ENCODE data around the gene TSTD1.
A peak's percentile ranks its signal among the peaks of the same experiment; 100 is the strongest.
"Not testable (repeated sequence)": the region's sequence is repeated elsewhere in the genome, so short reads cannot be mapped to it uniquely, and the experiment has no call there.

TSTD1 gene

DNA sequence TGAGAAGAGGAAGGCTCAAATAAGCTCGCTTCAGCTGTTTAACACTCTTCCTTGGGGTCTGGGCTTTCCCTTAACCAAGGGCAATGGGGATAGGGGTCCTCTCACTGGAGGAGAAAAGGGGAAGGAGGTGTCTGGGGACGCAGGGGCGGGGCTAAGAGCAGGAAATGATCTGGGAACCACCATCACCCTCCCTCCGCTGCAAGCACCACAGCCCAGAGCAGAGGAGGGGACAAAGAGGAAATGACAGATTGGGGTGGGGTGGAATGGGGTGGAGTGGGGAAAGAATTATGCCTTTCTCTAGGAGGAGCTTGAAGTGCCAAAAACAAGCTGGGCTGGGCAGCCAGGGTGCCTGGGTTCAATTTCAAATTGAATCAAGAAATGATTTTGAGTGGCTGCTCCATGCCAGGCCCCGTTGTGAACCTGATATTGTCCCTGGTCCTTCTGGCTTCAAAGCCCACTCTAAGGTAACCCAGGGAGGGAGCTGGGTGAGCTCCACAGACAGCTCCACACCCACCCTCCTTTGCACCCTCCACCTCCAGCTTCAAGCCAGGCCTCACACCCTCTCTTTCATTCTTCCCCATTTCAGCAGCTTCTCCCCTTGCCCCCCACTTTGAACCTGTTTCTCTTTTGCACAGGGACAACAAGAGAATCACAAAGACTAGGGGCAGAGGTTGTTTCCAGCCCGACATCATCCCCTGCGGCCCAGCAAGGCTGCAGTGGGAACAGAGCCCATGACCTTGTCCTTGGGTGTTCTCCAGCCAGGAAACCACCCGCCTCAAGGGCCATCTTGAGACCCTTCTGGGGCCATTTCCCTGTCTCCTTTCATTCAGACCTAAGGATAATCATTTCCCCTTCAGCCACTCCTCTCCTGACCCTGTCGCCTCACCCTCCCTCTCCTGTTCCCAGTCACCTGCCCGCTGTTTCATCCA lies 29.8 kb upstream of the TSTD1 start:
- DNase-seq = peak; percentile 84

DNA sequence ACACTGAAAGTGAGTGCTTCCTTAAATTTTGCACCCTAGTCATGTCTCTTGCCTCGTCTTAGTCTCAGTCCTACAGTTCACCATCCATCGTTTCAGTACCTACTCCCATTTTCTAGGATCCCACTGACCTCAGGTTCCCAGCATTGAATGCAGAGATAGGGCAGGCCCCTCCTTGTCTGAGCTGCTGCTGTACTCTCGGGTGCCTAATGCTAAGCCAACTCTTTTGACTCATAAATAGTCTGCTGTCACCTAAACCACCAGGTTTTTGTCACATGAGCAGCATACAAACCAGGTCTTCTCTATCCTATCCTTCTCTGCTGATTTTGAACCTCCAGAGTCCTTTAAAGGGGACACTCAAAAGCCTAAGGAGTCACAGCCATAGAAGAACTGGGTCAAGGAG lies 27.9 kb upstream of the TSTD1 start:
- no peak for DNase-seq

DNA sequence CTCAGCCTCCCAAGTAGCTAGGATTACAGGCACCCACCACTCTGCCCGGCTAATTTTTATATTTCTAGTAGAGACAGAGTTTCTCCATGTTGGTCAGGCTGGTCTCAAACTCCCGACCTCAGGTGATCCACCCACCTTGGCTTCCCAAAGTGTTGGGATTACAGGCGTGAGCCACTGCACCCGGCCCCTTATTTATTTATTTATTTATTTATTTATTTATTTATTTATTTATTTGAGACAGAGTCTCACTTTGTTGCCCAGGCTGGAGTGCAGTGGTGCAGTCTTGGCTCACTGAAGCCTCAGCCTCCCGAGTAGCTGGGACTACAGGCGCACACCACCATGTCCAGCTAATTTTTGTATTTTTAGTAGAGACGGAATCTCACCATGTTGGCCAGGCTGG lies 26.9 kb upstream of the TSTD1 start:
- DNase-seq = not testable (repeated sequence)

DNA sequence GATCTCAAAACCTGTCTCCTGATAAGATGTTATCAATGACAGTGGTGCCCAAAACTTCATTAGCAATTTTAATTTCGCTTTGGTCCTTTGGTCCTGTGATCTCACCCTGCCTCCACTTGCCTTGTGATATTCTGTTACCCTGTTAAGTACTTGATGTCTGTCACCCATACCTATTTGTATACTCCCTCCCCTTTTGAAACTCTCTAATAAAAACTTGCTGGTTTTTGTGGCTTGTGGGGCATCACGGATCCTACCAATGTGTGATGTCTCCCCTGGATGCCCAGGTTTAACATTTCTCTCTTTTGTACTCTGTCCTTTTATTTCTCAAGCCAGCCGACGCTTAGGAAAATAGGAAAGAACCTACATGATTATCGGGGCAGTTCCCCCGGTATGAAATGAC lies 25.2 kb upstream of the TSTD1 start:
- not testable (repeated sequence) for DNase-seq

DNA sequence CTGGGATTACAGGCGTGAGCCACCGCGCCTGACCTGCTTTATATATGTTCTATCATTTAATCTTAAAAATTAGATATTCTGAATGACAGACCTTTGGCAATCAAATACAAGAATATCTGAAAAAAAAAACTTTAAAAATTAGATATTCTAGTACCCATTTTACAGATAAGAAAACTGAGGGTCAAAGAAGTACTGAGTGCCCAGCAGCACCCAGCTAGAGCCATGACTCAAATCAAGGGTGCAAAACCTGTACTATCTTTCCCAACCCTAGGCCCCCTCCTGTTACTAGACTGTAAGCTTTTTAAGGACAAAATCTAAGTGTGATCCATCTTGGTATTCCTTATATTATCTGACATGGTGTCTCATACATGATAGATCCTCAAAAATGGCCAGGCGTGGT lies 22.7 kb upstream of the TSTD1 start:
- DNase-seq = no peak

DNA sequence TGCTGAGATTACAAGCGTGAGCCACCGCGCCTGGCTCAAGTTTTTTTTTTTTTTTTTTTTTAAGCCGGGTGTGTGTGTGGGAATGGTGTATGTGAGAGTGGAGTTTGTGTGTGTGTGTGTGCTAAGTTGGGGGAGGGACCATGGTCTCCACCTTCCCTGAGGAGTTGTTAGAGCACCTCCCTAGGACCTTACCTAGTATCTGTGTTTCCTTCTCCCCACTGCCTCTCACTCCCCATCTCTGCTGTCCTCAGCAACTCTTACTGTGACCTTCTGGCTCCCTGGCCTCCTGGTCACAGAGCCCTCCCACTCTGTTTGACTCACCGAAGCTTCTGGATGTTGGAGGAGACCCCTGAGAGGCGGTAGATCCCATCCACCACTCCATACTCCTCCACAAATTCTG lies 20.5 kb upstream of the TSTD1 start:
- no peak for DNase-seq

DNA sequence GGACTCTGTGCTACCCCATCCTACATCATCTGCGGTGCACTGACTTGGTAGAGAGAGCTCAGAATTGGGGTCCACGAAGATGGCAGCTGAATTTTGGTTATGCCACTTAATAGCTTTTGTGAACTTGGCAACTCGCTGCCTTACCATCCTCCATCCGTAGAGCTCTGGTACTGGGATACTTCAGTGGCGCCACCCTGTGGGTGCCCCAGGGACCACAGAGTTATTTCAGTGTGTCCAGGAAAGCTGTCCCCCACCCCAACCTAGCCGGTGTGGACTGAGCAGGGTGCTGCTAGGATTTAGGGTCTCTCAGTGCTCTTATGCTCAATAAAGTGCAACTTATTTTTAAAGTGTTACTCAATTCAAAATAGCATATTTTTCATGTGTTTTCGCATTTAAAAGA lies 16.0 kb upstream of the TSTD1 start:
- DNase-seq = no peak

DNA sequence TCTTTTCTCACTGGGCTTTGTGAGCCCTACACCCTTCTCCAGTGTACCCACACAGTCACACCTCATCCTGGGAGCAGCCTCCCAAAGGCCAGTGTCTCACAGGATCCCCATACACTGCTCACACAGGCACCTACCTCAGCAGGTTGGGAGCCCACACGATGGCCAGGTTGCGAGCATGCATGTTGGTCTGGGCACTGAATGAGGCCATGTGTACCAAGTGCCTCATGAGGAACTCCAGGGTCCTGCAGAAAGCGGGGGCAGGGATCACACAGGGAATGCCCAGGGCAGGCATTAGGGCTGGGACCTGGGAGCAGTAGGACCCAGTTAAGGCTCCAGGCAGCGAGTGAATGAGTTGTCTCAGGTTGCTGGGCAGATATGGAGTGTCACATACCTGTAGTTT lies 15.5 kb upstream of the TSTD1 start:
- no peak for DNase-seq

DNA sequence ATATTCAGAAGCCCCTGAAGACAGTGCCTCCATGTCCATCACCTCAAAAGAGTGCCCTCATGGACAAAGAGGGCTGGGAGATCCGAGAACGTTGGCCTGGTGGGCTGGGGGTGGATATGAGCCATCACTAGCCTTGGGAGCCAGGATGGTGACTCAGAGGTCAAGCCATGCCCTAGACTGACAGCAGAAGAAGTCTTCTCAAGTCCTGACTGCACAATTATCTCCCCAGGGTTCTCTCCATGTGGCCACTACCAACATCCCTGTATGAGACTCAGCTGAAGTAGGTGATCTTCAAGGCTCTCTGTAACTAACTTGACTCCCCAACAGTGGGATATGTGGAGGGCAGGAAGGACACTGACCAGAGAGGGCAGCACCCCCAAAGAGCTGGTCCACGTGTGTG lies 14.1 kb upstream of the TSTD1 start:
- no peak for DNase-seq

DNA sequence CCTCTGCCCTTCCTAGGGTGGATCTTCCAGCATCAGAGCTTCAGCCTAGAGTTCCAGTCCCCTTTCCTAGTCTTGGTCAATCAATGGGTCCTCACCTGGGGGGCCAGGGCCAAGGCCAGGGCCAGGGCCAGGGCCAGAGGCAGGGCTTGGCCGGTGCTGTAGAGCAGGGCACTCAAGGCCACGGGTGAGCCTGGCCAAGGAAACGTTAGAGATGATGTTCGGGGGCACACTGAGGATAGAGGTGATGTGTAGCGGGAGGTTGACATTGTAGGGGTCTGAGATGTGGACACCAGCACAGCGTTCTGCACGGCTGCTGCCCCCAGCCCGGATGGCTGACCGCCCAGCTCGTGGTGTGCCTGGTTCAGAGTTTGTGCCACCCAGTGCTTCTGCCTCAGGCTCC lies 12.5 kb upstream of the TSTD1 start:
- no peak for DNase-seq

DNA sequence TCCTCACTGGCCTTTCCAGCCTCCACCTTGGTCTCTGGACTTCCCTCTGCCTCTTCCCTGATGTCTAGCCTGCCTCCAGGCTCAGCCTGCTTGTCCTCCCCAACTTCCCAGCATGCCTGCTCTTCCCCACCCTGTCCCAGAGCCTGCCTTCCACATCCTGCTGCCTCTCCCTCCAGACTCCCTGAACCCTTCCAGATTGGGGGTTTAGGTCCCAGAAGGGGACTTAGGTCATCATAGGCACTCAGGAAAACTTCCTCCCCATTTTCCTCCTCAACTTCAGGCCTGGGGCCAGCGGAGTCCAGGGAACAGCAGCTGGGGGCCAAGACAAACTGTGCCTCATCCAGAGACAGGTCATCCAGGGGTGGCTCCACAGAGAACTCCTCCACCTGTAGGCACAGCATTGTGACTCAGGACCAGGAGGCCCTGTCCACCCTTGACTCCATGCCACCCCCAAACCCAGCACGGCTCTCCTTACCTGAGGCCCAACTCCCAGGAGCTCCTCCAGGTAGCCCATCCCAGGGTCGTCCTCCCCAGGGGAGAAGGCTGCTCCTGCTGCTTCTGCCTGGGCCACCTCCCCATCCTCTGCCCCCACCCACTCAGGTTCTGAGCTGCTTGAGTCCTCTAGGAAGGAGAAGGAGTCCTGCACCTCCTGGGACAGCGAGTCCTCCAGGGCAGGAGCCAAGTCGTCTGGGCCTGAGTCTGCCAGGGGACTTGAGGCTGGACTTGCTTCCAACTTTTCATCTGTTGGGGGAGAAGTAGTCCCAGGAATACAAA lies 10.4 kb upstream of the TSTD1 start:
- no peak for DNase-seq

DNA sequence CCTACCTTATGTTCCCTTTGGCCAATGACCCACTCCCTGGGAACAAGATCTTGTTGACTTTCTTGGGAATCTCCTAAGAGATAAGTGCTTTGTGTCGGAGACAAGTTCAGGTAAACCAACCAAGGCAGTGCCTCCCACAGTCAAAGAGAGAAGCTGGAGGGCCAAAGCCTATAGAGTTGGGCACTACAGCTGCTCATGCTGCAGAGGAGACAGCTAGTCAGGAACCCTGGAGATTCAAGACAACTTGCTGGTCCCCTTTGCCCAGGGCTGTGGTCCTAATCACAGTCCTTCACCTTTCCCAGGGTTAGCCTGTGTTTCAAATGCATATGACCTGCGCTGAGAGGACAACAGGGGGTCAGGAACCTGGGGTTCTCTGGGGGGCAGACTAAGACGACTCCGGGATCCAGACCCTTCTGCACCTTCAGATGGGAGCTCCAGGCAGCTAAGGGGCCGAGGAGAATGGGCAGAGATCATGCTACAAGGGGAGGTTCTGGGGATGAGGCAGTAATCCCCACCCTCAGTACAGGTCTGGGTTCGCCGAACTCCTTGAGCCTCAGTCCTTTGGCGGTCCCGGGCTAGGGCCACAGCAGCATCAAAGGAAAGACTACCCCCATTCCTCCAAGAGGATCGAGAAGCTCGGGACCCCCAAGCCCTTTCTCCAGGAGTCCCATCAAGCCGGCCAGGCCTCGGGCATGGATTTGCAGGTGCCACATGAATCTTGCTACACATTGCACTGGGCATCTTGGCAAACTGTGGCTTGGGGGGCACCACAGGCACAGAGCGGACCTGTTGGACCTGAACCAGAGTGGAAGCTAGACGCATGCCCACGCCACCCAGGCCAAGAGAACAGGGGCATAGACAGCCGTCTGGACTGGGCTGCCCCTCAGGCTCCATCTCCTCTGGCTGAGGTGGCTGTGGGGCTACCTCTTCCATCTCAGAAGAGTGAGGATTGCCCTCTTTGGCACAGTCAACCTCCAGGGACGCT lies 9.0 kb upstream of the TSTD1 start:
- DNase-seq = no peak

DNA sequence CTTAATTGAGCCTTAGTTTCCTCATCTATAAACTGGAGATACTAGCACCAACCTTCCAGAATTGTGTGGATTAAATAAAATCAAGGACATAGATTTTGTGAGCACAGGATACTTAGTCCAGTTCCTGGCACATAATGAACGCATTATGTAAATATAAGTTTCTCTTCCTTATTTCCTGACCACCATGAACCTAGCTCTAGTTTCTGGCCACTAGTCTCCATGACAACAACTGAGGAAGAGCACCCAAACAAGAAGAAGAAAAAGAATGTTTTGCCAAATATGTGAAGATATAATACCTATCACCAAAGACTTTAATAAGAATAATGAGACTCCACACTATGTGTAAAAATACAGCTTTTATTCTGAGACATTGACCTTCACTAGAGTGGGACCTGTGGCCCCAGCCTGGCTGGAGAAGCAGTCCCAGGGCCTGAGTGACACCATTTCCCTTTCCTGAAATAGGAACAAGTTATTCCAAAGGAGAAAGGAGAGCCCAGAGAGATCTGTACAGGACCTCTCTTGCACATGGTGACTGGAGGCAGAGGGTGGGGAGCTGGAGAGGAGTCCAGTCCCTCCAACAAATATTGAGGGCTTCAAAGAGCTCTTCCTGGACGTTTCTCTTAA lies 8.0 kb upstream of the TSTD1 start:
- no peak for DNase-seq

DNA sequence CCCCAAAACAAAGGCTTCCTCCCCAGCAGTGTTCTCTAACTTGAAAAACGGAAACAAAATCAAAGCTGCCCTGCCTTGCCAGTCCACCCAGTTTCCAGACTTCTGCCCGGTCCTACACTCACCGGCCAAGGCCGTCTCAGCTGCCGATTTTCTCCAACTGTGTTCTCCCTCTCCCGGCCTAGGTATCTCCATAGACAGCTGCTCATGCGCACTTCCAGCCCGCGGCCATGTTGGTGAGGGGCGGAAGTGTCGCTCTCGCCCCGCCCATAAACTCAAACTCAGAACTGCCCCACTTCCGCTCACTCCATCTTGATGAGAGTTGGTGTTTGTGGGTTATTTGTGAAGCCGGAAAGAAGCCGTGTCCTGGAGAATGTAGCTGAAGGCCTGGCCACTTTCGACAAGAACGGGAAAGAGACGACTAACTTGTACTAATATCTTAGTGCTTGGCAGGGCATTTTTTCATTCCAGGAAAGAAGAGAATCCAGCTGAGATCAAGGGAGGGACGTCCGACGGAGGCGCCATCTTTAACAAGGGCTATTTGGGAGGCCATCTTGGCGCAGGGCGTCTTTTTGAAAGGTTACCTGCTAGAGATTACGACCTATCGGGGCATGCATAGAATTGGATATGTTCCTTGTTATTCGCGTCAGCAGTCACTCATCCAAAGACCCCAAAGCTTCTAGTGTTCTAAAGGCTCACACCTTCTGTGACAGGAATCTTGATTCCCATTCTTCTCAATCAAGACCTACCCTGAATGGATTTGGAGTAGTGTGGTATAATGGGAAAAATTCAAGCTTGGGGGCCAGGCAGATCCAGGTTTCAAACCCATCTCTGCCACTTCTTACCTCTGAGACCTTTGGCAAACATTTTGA lies 7.2 kb upstream of the TSTD1 start, which contains the start of gene USF1:
Gene USF1, minus strand, starts transcription at position 242 of the 869 bp plus-strand sequence. CDS start 2,702 bp downstream, outside the sequence.
- peak; percentile 95 for DNase-seq

DNA sequence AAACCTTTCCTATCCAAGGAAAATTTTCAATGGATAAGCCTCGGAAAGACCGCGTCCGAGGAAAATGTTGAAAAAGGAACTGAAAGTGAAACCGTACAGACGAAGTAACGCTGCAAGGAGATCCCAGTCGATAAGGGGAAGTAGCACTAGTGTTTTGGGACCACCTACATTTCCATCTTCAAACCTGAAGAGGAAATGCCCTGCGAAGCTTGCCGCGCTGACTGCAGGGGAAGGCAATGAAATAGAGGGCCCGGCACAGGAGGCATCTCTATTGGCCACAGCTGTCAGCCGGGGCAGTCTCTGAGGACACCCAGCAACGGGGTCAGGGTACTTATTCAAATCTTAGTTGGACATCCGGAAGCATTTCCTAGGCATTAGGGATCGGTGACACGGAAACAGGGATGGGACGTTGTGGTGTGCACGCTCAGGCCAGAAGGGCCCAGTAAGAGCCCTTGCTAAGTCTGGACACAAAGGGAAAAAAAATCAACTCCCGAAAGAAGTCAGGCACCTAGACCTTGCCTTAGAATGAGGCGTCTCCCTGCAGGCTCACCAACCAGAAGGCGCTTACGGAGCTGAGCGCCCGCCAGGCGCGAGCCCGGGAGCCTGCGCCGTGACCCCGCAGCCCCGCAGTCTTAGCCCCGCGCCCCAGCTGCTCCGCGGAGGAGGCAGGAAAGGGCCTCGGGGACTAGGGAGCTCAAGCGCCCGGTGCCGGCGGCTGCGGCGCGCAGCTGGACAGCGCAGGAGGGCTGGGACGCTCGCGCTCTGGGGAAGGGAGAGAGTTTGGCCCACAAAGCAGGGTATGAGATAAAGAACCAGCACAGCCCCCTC lies 6.4 kb upstream of the TSTD1 start:
- DNase-seq = peak; percentile 63

DNA sequence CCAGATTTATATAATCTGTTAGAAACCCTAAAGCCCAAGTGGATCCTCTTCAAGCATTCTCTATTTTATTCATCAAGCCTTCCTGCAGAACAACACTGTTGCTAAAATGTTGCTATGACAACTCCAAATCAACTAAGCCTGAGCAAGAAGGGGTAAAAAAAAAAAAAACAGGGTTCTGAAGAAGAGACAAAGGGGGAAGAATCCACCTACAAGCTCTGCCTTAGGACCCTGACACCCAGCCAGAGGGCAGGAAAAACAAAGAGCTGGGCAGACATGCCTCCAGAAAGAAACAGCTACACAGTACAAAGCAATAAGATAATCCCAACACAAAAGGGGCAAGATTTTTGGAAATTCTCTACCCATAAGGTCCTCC lies 5.8 kb upstream of the TSTD1 start:
- DNase-seq = peak; percentile 51

DNA sequence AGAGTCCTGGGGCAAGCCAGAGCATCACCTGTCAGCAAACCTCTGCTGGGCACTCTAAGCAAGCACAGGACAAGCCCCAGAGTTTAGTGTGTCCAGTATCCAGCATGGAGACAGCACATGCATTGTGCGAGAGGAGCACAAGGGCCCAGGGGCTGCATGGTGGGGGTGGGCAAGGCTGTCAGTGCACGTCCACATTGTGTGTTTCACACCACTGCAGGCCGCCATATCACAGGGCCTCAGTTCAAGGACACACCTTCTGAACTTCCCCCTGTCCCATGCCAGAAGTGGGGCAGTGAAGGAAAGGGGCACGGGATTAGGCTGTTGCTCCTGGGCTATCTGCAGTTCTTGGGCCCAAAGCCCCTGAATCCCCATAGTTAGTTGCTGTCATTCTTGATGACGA lies 782 bp upstream of the TSTD1 start:
- no peak for DNase-seq

DNA sequence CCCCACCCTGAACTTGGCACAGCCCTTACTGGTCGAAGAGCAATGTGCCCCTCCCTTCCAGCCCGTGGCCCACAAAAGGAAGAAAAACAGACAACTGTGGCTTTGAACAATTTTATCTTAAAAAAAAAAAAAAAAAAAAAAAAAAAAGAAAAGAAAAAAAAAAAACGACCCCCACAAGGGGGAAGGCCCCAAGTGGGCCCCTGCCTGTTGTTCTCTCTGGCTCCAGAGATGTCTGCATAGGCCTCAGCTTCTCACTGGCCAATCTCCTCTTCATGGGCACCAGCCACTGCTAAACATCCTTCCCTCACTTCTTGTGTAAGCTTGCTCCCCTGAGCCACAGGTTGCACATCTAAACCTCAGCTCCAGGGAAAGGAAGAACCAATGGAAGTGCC lies 386 bp upstream of the TSTD1 start:
- no peak for DNase-seq

DNA sequence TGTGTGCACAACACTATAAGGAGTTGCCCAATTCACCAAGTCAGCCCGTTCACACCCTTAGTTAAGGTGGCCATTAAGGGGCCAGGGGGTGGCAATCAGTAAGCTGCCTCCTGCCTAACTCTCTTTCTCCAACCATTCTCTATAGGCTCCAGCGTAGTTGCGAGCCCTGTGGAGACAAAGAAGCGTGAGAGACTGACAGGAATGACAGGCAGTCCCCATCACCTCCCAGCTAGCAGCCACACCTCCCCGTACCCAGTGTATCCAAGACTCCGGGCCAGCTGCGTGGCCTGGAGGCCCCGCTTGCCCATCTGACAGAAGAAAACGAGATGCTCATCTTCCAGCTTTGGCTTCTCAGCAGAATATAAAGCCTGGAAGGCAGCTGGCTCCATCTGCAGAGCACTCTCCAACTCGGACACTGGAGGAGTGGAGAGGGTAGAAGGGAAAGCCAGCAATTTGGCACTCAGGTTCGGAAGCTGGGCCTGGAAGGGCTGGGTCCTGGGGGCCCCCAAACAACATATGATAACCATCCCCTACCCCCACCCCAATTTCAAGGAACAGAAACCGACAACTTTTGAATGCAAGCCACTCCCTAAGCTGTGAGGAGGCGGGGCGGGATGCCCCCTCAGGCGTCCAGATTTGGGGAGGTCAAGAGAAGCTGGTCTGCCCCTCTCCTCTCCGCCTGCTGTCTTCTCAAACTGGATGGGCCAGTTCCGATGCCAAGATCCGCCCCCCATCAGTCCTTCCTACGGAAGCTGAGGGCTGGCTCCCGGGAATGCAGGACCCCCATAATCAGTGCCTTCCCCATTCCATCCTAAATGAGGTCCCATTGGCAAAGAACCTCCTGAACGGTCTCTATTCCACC lies 872 bp downstream of the TSTD1 start:
- no peak for DNase-seq

Measured in central memory CD4-positive, alpha-beta T cell (primary cell).